ENCODE data around the gene PCDHGA11.
"Not testable (repeated sequence)": the region's sequence is repeated elsewhere in the genome, so short reads cannot be mapped to it uniquely, and the experiment has no call there.

The PCDHGA11 gene

GRCh38 chr5:141432726-141433125, 11.9 kb downstream of the PCDHGA11 start:
- not testable (repeated sequence) for DNase-seq

GRCh38 chr5:141434006-141434405, 13.2 kb downstream of the PCDHGA11 start:
- no peak for DNase-seq

GRCh38 chr5:141437221-141437620, 16.4 kb downstream of the PCDHGA11 start:
- DNase-seq: no peak

- DNase-seq: no peak
Measured at GRCh38 chr5:141439411-141440141, 18.7 kb downstream of the PCDHGA11 start.

- no peak for DNase-seq
Measured at GRCh38 chr5:141440341-141440740, 19.5 kb downstream of the PCDHGA11 start.

- no peak for DNase-seq
Measured at GRCh38 chr5:141441571-141442170, 20.8 kb downstream of the PCDHGA11 start.

- DNase-seq: no peak
Measured at GRCh38 chr5:141465351-141465750, 44.5 kb downstream of the PCDHGA11 start.
